ENCODE results near the gene IRF2BP2.

The IRF2BP2 gene

DNA sequence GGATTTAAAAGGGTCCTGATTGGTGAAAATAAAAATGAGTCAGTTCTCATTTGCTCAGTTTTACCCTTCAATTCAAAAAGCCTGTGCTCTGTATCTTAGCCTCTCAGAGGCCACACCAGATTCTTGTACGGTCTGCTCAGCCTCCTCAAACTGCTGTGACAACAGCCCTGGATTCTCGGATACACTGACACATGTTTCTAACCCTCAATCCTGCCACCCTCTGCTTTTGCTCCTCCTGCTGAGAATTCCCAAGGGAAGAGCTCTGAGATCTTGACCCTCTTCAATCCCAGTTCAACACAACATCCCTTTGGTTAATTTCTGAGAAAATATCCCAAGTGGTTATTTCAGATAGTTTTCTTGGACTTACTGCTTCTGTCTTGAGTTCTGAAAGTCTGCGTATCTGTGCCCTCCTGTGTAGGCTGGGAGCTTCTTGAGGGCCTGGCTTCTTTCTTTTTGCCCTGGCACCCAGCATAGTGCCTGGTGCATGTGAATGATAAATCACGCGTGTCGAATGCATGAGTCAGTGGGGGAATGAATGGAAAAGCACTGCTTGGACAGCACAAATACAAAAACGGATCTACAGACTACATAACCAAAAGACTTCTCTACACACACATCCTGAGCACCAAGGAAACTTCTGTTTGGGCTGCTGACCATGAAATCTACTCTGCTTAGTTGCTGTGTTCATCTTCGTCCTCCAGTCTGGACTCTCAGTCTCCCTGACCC is 24.5 kb downstream of the IRF2BP2 start:
- DNase-seq (ENCODE audit: low read depth in 2 of 3, low spot score in 1 of 3), result no peak

DNA sequence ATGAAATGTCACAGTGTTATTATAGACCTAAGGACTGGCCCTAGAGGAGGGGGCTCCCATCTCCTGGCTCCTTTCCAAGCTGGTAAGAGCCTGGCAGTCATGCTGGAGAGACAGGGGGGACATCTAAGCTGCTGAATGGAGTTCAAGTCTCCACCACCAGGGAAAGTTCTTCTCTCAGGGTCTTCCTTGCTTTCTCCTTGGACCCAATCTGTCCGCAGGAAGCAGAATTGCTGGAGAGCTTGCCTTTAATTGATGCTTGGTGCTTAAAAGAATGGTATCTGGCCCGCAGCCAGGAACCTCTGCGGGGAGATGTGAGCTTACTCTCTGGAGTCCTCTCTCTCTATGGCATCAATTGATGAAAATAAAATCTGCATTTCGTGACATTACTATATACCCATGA is 25.1 kb downstream of the IRF2BP2 start:
- no peak for DNase-seq (ENCODE audit: low read depth in 2 of 3, low spot score in 1 of 3)

DNA sequence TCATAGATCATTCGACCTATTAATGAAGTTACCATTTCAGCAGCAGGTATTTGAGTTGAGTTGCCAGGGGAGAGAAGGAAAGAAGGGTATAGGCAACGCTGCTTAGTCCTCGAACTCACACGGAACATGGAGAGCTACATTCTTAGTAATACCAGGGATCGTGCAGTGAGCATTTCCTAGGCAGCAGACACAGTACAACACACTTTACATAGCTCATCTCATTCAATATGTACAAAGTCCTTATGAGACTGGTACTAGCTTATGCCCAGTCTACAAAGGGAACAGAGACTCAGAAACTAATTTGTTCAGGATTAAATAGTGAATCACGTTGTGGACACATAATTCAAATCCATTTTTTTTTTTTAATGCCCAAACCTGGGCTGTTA is 25.6 kb downstream of the IRF2BP2 start:
- DNase-seq (ENCODE audit: low read depth in 2 of 3, low spot score in 1 of 3), result no peak

DNA sequence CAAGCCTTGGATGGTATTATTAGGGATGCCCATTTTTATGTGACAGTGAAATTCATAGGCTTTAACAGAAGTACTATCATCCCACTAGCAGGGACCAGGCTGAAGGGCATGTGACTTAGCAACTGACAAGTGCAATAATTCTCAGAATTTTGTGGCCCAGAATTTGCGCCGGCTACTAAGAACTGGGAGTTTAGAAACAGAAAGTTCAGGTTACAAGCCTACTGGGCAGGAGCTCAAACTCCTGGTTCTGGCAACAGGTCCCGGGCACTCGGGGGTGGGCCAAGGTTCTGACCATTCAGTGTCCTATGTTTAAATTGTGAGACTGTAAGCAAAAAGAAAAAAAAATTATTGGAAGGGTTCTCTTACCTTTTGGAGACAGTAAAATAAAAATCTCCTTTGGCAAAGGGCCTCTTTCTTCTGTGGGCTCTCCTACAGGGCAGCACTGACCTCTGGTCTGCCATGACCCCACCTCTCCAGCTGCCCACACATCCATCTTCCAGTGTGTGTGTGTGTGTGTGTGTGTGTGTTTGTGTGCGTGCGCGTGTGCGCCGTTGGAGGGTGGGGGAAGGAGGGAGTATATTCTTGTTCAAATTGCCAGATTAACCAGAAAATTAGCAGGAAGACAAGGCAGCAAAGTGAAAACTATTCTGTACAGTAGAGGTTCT is 26.1 kb downstream of the IRF2BP2 start:
- DNase-seq (ENCODE audit: low read depth in 2 of 3, low spot score in 1 of 3), result no peak

DNA sequence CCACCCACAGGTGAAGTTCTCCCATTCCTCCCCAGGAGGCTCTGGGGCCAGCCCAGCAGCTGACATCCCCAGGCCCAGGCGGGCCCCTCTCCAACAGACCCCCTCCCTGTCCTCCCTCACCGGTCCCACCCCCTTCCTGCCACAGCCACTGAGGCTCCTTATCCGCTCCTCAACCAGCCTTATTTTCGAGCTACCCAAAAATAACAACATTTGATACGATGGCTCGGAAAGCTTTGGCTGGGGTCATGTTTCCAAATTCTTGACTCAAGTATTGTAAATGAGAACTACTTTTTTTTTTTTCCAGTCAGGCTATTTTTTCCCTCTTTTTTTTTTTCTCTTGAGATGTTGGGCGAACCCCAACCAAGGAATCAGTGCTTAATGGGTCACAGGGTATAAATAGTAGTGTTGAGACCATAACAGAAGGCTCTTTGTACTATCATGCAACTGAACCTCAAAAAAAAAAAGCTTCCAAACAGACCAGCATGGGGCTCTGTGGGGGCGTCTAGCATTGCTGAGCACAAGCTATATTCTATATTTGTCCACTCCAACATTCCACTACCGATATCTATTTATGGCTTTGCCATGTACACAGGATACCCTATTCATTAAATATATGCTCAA is 27.2 kb downstream of the IRF2BP2 start:
- no peak for DNase-seq (ENCODE audit: low read depth in 2 of 3, low spot score in 1 of 3)

DNA sequence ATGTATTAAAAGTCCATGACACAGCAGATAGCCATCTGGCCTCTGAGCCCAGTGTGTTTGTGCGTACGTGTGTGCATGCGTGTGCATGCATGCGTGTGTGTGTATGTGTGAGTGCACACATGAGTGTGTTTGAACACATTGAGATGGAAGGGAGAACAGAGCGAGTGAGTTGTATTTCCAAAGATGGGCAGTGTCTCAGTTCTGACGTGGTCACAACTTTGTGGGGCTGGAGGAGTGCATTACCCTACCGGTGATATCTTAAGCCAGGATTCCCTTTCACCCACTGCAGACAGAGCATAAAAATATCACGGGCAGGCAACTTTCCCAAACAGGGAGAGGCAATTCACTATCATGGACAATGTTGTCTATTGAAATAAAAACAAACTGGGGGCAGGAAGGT is 27.8 kb downstream of the IRF2BP2 start:
- no peak for DNase-seq (ENCODE audit: low read depth in 2 of 3, low spot score in 1 of 3)

DNA sequence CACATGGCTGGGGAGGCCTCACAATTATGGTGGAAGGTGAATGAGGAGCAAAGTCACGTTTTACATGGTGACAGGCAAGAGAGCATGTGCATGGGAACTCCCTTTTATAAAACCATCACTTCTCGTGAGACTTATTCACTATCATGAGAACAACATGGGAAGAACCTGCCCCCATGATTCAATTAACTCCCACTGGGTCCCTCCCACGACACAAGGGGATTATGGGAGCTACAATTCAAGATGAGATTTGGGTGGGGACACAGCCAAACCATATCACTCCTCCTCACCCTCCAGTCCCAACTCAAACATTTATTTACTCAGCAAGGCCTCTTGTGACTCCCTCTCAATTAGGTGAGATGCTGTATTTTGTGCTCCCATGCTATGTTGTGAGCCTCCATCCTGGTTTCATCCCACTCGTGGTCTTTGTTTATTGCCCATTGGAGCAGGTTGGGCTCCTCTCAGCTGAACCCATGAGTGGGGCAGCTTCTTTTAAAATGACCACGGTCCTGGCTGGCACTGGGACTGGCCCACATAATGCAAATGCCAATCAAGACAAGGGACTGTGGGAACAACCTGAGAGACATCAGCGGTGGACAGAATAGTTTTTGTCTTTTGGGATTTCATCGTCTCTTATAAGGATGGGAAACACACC is 28.8 kb downstream of the IRF2BP2 start:
- DNase-seq (ENCODE audit: low read depth in 2 of 3, low spot score in 1 of 3), result no peak

DNA sequence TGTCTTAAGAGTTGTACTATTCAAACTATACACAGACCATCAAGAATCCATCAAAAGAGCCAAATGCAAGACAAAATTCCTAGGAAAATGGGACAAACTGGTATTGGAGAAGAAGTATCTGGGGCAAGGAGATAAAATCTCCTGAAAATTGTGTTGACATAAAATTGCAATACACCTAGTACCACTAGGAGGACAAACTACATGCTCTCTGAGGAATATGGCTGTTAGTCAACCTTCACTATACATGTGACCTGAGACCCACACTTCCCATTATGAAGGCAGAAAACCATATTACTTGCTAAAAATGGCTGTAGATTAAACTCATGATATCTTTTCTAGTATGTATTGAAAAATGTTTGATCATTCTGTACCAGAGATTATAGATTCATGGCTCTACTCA is 30.0 kb downstream of the IRF2BP2 start:
- no peak for DNase-seq (ENCODE audit: low read depth in 2 of 3, low spot score in 1 of 3)

DNA sequence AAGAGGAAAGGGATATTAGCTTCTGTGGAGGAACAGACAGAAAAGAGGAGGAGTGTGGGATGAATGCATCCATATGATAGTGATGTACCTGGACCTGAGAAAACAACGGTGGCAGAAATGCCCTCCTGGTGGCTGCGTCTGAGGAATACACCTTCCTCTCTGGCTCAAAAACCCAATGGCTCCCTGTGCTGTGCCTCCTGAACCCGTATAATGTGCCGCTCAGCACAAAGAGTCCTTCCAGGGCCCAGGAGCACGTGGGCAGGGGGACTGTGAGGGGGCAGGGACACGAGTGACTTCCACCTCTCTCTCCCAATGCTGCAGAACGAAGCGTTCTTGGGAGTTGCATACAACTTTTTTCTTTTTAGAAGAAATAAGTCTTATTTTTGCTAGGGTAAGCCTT is 31.2 kb downstream of the IRF2BP2 start:
- no peak for DNase-seq (ENCODE audit: low read depth in 2 of 3, low spot score in 1 of 3)

DNA sequence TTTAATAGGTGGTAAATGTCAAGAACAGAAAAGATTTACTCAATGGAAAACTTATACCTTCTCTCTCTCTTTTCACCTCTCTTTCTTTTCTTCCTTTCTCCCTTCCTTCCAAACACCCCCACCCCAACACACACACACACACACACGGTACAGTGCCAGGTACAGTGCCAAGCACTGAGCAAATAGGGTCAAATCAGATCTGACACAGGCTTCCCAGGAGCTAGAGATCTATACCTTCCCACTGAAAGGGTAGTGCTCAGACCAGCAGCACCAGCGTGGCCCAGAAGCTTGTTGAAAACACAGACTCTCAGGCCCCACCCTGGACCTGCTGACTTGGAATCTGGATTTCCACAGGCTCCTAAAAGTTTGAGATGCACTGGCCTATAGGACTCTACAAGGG is 31.9 kb downstream of the IRF2BP2 start:
- no peak for DNase-seq (ENCODE audit: low read depth in 2 of 3, low spot score in 1 of 3)

DNA sequence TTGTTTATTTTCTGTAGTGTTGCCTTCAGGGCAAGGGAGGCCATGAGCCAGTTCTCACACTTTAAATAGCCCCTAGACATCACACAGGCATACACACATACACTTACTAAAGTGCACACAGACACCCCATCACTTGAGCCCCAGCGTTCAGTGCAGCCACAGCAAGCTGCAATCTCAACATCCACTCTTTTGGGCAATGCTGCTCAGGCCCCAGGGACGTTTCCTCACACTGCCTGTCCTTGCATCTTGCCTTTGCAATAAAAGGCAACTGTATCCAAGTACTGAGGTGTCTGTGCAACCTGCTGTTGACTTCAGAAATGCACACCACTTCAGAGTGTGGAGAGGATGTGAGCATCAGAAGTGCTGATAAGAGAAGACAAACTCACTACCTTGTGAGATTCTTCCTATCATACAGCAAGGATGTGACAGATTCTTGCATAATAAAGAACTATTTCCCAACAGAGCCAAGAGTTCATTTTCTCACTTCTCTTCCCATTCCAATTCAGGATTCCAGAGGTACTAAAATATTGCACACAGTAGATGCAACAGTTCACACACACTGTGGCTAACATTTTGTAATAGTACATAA is 36.2 kb downstream of the IRF2BP2 start:
- no peak for DNase-seq (ENCODE audit: low read depth in 2 of 3, low spot score in 1 of 3)

DNA sequence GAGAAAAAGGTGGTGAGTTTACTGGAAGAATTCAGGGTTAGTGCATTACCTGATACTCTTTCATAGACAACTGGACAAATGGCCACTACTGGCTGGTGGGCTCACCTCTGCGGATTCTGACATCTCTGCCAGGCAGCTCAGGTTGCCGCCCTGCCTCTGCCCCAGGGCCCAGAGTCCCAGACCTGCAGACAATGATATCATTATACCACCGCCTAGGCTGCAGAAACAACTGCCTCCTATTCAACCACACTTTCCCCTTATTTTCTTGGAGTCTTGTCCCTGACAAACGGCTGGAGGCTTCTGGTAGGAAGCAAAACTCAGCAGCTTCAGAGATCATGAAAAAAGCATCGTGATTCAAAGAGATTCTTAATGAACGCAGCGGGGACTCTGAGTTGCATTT is 37.0 kb downstream of the IRF2BP2 start:
- no peak for DNase-seq (ENCODE audit: low read depth in 2 of 3, low spot score in 1 of 3)

DNA sequence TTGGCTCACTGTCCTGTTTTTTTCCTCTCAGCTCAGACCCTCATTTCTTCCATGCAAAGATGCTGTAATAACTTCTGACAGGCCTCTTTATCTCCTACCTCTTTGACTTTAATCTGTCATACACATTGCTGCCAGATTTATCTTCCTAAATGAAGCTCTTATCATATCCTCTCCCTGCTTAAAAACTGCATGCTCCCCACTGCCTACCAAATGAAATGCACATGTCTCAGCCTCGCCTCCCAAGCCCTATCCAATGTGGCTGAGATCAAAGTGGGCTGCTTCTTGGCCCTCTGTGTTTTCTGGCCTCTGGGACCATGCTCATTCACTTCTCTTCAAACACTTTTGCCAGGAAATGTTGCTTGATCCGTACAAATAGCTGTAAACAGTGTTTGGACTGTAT is 38.3 kb downstream of the IRF2BP2 start:
- DNase-seq (ENCODE audit: low read depth in 2 of 3, low spot score in 1 of 3), result no peak

DNA sequence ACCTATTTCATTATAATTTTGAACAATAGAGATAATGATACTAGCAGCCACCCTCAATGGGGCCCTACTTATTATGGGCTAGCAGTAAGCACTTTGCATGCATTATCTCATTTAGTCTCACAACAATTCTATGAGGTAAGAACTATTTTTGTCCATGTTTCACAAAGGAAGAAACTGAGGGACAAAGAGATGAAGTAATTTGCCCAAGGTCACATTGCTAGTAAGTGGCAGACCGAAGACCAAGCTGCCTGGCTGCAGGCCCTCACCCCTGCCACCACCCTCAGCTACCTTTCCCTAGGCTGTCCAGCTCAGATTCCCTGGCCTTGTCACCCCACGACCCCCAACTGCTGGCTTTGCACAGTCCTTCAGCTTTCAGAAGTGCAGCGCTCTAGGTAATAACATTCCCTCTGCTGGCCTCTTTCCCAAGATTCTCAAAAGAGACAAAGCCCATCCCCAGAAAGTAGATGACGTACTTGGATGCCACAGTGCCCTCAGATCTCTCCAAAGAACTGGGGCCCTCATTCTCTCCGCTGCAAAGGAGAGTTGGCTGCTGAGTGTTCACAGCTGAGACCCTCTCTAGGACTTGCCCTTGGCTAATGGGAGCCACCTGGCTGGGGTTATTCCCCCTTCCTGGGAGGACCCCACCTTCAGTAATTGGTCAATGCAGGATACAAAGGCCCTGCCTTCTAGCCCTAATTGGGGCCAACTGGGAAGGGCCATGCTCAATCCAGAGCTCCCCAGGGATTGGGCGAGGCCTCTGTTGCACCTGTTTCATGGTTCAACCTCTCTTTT is 39.5 kb downstream of the IRF2BP2 start:
- DNase-seq (ENCODE audit: low read depth in 2 of 3, low spot score in 1 of 3), result no peak

DNA sequence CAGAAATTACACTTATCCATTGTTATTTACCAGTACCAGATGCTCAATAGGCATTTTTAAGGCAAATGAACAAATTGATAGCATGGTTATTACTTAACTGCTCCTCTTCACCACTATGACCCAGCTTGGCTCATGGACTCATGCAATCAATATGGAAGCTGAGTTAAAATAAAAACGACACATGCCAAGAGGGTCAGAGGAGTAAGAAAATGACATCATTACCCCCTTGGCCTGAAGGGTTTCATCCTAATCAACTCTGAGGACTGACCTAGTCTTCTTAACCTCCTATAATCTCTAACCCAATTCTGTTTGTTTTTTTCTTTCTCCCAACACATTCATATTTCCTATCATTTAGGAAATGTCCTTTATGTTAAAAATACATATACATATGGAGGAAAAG is 41.6 kb downstream of the IRF2BP2 start:
- DNase-seq (ENCODE audit: low read depth in 2 of 3, low spot score in 1 of 3), result no peak

DNA sequence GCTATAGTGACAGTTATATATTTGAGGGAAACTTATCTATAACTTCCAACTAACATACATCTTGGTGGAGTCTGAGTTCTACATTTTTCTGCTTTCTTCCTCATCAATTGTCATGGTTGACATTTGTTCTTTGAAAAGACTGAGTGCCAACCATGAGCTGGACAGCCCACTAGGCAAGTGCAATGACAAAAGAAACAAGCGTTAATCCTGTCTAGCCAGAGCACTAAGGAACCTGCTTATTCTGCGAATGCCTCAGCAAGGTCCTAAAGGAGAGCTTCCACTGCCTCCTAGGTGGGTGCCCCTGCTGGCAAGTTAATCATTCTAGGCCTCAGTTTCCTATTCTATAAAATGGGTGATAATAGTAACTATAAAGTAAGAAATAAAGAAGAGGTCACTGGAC is 44.8 kb downstream of the IRF2BP2 start:
- DNase-seq (ENCODE audit: low read depth in 2 of 3, low spot score in 1 of 3), result no peak

DNA sequence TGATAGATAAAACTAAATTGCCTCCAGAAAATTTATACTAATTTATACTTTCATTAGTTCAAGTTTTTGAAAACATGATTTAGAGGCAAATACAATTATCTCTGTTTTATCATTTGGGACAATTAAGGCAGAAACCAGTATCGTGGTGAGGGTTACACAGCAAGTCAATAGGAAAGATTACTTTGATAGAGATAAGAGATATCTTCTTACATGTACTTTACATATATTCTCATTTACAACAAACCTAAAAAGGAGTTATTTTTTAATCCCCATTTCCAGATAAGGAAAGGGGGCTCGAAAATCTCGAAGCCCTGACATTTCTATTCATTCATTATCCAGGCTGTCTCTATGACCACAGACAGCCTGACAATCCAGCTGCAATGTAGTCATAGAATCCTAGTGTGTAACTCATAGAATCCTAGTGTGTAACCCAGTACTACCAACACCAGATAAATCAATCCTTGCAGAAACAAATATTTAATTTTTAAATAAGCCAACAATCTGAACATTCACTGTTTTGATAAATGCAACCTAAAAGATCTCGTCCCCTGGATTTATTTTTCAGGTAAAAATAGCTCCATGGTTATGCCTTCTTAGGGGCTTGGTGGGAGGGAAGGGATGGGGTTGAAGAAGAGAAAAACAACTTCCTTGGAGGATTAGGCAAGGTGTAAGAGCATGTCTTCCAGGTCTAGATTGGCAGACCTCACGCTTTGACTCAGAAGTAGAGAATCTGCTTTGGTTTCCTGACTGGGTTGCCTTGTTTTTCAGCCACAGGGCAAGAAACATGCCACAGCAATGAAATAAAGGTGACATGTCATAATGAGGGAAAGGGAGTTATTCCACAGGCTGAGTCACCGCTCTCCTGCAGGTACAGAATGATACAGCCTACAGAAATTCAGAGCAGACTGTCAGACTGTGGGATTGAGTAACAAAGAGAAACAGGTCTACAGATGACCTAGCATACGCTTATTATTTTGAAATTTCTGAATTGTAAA is 45.6 kb downstream of the IRF2BP2 start:
- DNase-seq (ENCODE audit: low read depth in 2 of 3, low spot score in 1 of 3), result no peak

DNA sequence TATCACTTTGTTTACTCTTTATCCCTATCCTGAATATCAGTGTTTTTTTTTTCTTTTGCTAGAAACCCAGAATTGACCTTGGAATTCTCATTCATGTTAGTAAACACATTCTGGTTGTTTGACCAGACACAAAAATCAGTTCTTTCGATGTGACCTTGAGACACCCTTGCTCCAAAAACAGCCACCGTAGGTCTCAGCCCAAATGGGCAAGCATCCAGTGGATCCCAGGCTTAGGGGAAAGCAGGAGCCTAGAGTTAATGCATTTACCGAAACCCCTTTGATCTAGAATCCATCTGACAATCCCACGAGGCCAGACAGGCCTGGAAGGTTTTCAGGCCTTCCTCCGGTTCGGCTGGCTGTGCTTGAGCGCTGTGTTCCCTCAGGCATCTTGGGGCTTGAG is 47.6 kb downstream of the IRF2BP2 start:
- no peak for DNase-seq (ENCODE audit: low read depth in 2 of 3, low spot score in 1 of 3)

DNA sequence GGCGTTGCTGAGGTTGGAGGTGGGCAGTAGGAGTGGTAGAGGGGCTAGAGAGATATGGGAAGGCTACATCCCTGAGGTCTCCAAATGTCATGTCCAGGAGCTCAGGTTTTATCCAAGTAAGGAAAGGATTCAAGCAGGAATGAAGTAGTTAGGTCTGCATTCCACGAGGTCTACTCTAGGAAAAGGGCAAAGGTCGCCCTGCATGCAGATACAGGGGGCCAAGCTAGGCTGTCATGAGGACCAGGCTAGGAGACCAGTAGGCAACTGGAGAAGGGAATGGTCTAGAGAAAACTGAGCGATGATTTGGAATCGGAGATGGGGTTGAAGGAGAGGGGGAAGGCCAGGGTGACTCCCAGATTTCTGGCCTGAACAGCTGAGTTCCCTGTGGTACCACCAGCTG is 48.7 kb downstream of the IRF2BP2 start:
- no peak for DNase-seq (ENCODE audit: low read depth in 2 of 3, low spot score in 1 of 3)

Measured in stimulated activated CD4-positive, alpha-beta T cell treated with anti-CD3 and anti-CD28 coated beads, Interleukin-12 subunit alpha, Interleukin-12 subunit beta, amount 100 ng/mL, for 48 hours (primary cell).